WTC11 (cell line): Measurements from ENCODE around the gene ADORA2B. TPM values are rescaled to one million over a fixed set of nuclear protein-coding genes. Genes with fewer than 3 reads are reported as not detected.
A peak's percentile ranks its signal among the peaks of the same experiment; 100 is the strongest.

ENCODE experiments used
- ATAC-seq: fragments of 200-7000 bp; cut with Tn5 transposase; 2 replicates; pipeline ENCODE4 v1.10.0; 2021; ENCODE audit warnings: mild to moderate bottlenecking, moderate library complexity
- CTCF ChIA-PET: fragments of 300-600 bp; sonication (Branson Sonifier 250); formaldehyde crosslinking; loops from one replicate; lab custom pipeline; 2021; ENCODE audit warnings: antibody characterized with exemption; lab: Charles Lee
- POLR2A ChIA-PET: fragments of 350-600 bp; sonication (Branson Sonifier 250); formaldehyde crosslinking; loops from one replicate; lab custom pipeline; 2021; ENCODE audit warnings: antibody characterized with exemption; lab: Charles Lee
- DNase-seq: peaks from one replicate; pipeline ENCODE4 v3.0.0; 2021; ENCODE audit warnings: low spot score
- H3K27ac Mint-ChIP-seq: 2 replicates; pipeline ENCODE4 v1.8.0; 2021; ENCODE audit warnings: mixed read lengths
- H3K27me3 Mint-ChIP-seq: 2 replicates; pipeline ENCODE4 v1.8.0; 2021; ENCODE audit warnings: low read depth, mild to moderate bottlenecking, moderate library complexity, mixed read lengths
- H3K36me3 Mint-ChIP-seq: 2 replicates; pipeline ENCODE4 v1.8.0; 2021; ENCODE audit warnings: mixed read lengths
- H3K4me1 Mint-ChIP-seq: 2 replicates; pipeline ENCODE4 v1.8.0; 2022; ENCODE audit warnings: mixed read lengths
- H3K4me3 Mint-ChIP-seq: 2 replicates; pipeline ENCODE4 v1.8.0; 2021; ENCODE audit warnings: mild to moderate bottlenecking, moderate library complexity, mixed read lengths
- H3K9me3 Mint-ChIP-seq: 2 replicates; pipeline ENCODE4 v1.8.0; 2021; ENCODE audit warnings: mixed read lengths
- ATF6 ChIP-seq: sonication (generic); formaldehyde crosslinking; IDR thresholded peaks from 2 replicates; pipeline ENCODE4 v1.8.1; 2023; ENCODE audit warnings: mild to moderate bottlenecking, missing genetic modification reagents
- E2F4 ChIP-seq: sonication (generic); formaldehyde crosslinking; IDR thresholded peaks from 2 replicates; pipeline ENCODE4 v1.8.1; 2022; ENCODE audit warnings: low read depth, mild to moderate bottlenecking, moderate library complexity, missing genetic modification reagents, borderline replicate concordance
- ELF4 ChIP-seq: sonication (generic); formaldehyde crosslinking; IDR thresholded peaks from 2 replicates; pipeline ENCODE4 v1.8.1; 2022; ENCODE audit warnings: low read depth, mild to moderate bottlenecking, moderate library complexity, missing genetic modification reagents
- HMGA2 ChIP-seq: fragments of 250-450 bp; sonication (Bioruptor Pico); IDR thresholded peaks from 2 replicates; pipeline ENCODE4 v1.4.0; 2021; ENCODE audit warnings: mild to moderate bottlenecking, moderate library complexity
- KAT7 ChIP-seq: sonication (generic); formaldehyde crosslinking; IDR thresholded peaks from 2 replicates; pipeline ENCODE4 v1.8.1; 2023; ENCODE audit warnings: missing genetic modification reagents, mild to moderate bottlenecking, borderline replicate concordance
- MXD4 ChIP-seq: fragments of 250-450 bp; sonication (Bioruptor Pico); IDR thresholded peaks from 2 replicates; pipeline ENCODE4 v1.8.0; 2021; ENCODE audit warnings: mild to moderate bottlenecking, moderate library complexity, borderline replicate concordance
- NFYB ChIP-seq: sonication (generic); formaldehyde crosslinking; conservative IDR thresholded peaks from 2 replicates; pipeline ENCODE4 v1.8.0; 2022; ENCODE audit warnings: low read depth, missing genetic modification reagents
- PRRX2 ChIP-seq: fragments of 250-450 bp; sonication (Bioruptor Pico); IDR thresholded peaks from 2 replicates; pipeline ENCODE4 v1.8.0; 2021; ENCODE audit warnings: mild to moderate bottlenecking
- SOX15 ChIP-seq: fragments of 250-450 bp; sonication (Bioruptor Pico); IDR thresholded peaks from 2 replicates; pipeline ENCODE4 v1.9.0; 2021; ENCODE audit warnings: mild to moderate bottlenecking
- USF2 ChIP-seq: sonication (generic); formaldehyde crosslinking; IDR thresholded peaks from 2 replicates; pipeline ENCODE4 v1.8.1; 2023; ENCODE audit warnings: mild to moderate bottlenecking, missing genetic modification reagents, moderate library complexity
- ZBTB43 ChIP-seq: sonication (generic); formaldehyde crosslinking; IDR thresholded peaks from 2 replicates; pipeline ENCODE4 v1.8.1; 2023; ENCODE audit warnings: mild to moderate bottlenecking, missing genetic modification reagents
- ZNF532 ChIP-seq: fragments of 250-450 bp; sonication (Bioruptor Pico); IDR thresholded peaks from 2 replicates; pipeline ENCODE4 v1.9.0; 2021; ENCODE audit warnings: mild to moderate bottlenecking, borderline replicate concordance
- ZNF671 ChIP-seq: fragments of 250-450 bp; sonication (Bioruptor Pico); IDR thresholded peaks from 2 replicates; pipeline ENCODE4 v1.8.0; 2021; ENCODE audit warnings: mild to moderate bottlenecking
- total RNA-seq: library from RNA; stranded (reverse); gene quantifications from 3 replicates; pipeline ENCODE4 v1.2.3, GENCODE V29; 2021

Gene ADORA2B
- total RNA-seq, 1 experiment from 2014 or later, result 4.2 TPM

- TF ChIP-seq ZNF532 (CRISPR knock-in tag) (no peak), USF2 (CRISPR knock-in tag) (no peak), HMGA2 (CRISPR knock-in tag) (no peak), ZNF671 (CRISPR knock-in tag) (no peak)
Observed at GRCh38 chr17:15954222-15954621, 9.3 kb downstream of the ADORA2B start (continued).

- H3K27me3 Mint-ChIP-seq, result no peaks in the 10 kb centered on the region; the same call in 1 of the 2 replicates
- no peak overlapping the region for H3K4me3 Mint-ChIP-seq
- POLR2A ChIA-PET, result interaction anchor here (0.7 kb wide), 1 partner anchor 640 kb away, joined by 4 read pairs; no protein-coding TSS in a partner anchor
- DNase-seq, result no peak
- peaks cover 3% of the 10 kb centered on the region; the same call in 1 of the 2 replicates for H3K9me3 Mint-ChIP-seq
- no peak overlapping the region for H3K27ac Mint-ChIP-seq
- CTCF ChIA-PET, result interaction anchor here (0.9 kb wide), 1 partner anchor 12 kb away, joined by 3 read pairs; no protein-coding TSS in a partner anchor
- H3K4me1 Mint-ChIP-seq, result peaks cover 33% of the 10 kb centered on the region
- TF ChIP-seq ZBTB43 (no peak), SOX15 (no peak), MXD4 (CRISPR knock-in tag) (no peak), E2F4 (CRISPR knock-in tag) (no peak), ELF4 (CRISPR knock-in tag) (no peak), KAT7 (no peak), NFYB (CRISPR knock-in tag) (no peak), ATF6 (CRISPR knock-in tag) (no peak)
- peak; percentile 49 for ATAC-seq
- H3K36me3 Mint-ChIP-seq, result no peaks in the 10 kb centered on the region; the same call in 1 of the 2 replicates
Observed at GRCh38 chr17:15955793-15956541, 11.0 kb downstream of the ADORA2B start.

- H3K36me3 Mint-ChIP-seq, result no peaks in the 10 kb centered on the region; the same call in 1 of the 2 replicates
- TF ChIP-seq PRRX2 (CRISPR knock-in tag), result no peak
- peaks cover 35% of the 10 kb centered on the region for H3K4me1 Mint-ChIP-seq
- ATAC-seq, result no peak
- ChIA-PET POLR2A (interaction anchor here (0.7 kb wide), 1 partner anchor 464 kb away, joined by 5 read pairs; no protein-coding TSS in a partner anchor), CTCF (no interaction called here)
- no peak overlapping the region for H3K27ac Mint-ChIP-seq
- no peak for DNase-seq
- no peak overlapping the region for H3K4me3 Mint-ChIP-seq
- H3K27me3 Mint-ChIP-seq, result no peaks in the 10 kb centered on the region; the same call in 1 of the 2 replicates
- peaks cover 3% of the 10 kb centered on the region; the same call in 1 of the 2 replicates for H3K9me3 Mint-ChIP-seq
Observed at GRCh38 chr17:15957206-15957605, 12.3 kb downstream of the ADORA2B start.
